GM12801 (cell line): ENCODE data around the gene AK3.

ENCODE experiments used
- CTCF ChIP-seq: IDR thresholded peaks from one replicate; pipeline ENCODE4 v1.5.1; 2011; ENCODE audit warnings: control low read depth; ENCODE audit not compliant: insufficient read length; ENCODE audit errors: extremely low read depth

AK3 gene

GRCh38 chr9:4756420-4756819 is 15.4 kb upstream of the AK3 start:
- no peak for TF ChIP-seq CTCF

- no peak for TF ChIP-seq CTCF
Observed at GRCh38 chr9:4755026-4755609, 14.1 kb upstream of the AK3 start.

GRCh38 chr9:4750023-4750673 is 9.1 kb upstream of the AK3 start:
- no peak for TF ChIP-seq CTCF

- TF ChIP-seq CTCF, result no peak
Observed at GRCh38 chr9:4748612-4749011, 7.6 kb upstream of the AK3 start.

GRCh38 chr9:4746278-4747030 is 5.5 kb upstream of the AK3 start:
- TF ChIP-seq CTCF, result no peak

- TF ChIP-seq CTCF, result no peak
Observed at GRCh38 chr9:4743131-4743875, 2.3 kb upstream of the AK3 start.

GRCh38 chr9:4742246-4742645 is 1.2 kb upstream of the AK3 start:
- no peak for TF ChIP-seq CTCF
